IMR-90 (cell line): ENCODE data around the gene ZNF486. TPM values are rescaled to one million over a fixed set of nuclear protein-coding genes. Genes with fewer than 3 reads are reported as not detected.

ENCODE experiments used
- ATAC-seq: fragments of 200-7000 bp; cut with Tn5 transposase; 2 replicates; pipeline ENCODE4 v1.9.1; 2020; ENCODE audit warnings: low read depth, mild to moderate bottlenecking, moderate library complexity
- BruUV-seq: library from RNA; stranded (reverse); fragments of 400-500 nt; replicated peaks from 2 replicates; lab custom pipeline; 2021; lab: Mats Ljungman, UMichigan
- CTCF ChIA-PET: fragments of 300-600 bp; formaldehyde crosslinking; extraction: SDS; loops from one replicate; lab custom pipeline; 2021; ENCODE audit warnings: antibody characterized with exemption; lab: Yijun Ruan, JAX
- POLR2A ChIA-PET: fragments of 300-600 bp; sonication (Branson Sonifier 250); formaldehyde crosslinking; loops from one replicate; lab custom pipeline; 2022; ENCODE audit warnings: antibody characterized with exemption; ENCODE audit not compliant: unreplicated experiment; lab: Charles Lee
- DNase-seq: peaks from one replicate; pipeline ENCODE4 v3.0.0; 2013
- H2AFZ ChIP-seq: replicated peaks from 2 replicates; pipeline ENCODE3; 2013; ENCODE audit warnings: low read length, mild to moderate bottlenecking; ENCODE audit not compliant: poor library complexity
- H2AK5ac ChIP-seq: 2 replicates; pipeline ENCODE4 v1.6.1; 2013; ENCODE audit warnings: low read depth, low read length, inconsistent platforms
- H2AK9ac ChIP-seq: replicated peaks from 2 replicates; pipeline ENCODE3; 2013; ENCODE audit warnings: mild to moderate bottlenecking, low read depth, low read length, moderate library complexity; ENCODE audit not compliant: poor library complexity
- H2BK120ac ChIP-seq: 2 replicates; pipeline ENCODE4 v1.6.1; 2013; ENCODE audit warnings: low read depth, low read length, inconsistent platforms
- H2BK15ac ChIP-seq: 3 replicates; pipeline ENCODE4 v1.6.1; 2013; ENCODE audit warnings: low read depth, low read length, inconsistent platforms
- H2BK20ac ChIP-seq: 2 replicates; pipeline ENCODE4 v1.6.1; 2013; ENCODE audit warnings: low read depth, mild to moderate bottlenecking, inconsistent platforms, low read length, moderate library complexity
- H2BK5ac ChIP-seq: 2 replicates; pipeline ENCODE4 v1.6.1; 2013; ENCODE audit warnings: mild to moderate bottlenecking, low read depth, low read length, inconsistent platforms; ENCODE audit not compliant: poor library complexity, severe bottlenecking
- H3K14ac ChIP-seq: replicated peaks from 2 replicates; pipeline ENCODE4 v1.6.1; 2013; ENCODE audit warnings: low read depth, low read length, inconsistent platforms
- H3K18ac ChIP-seq: 2 replicates; pipeline ENCODE4 v1.6.1; 2013; ENCODE audit warnings: low read depth, low read length, control low read depth
- H3K23ac ChIP-seq: 2 replicates; pipeline ENCODE4 v1.6.1; 2013; ENCODE audit warnings: low read depth, low read length, inconsistent platforms
- H3K27ac ChIP-seq: 2 replicates; pipeline ENCODE4 v1.5.1; 2013; ENCODE audit warnings: mild to moderate bottlenecking, control low read depth, low read length; ENCODE audit not compliant: insufficient read depth
- H3K27me3 ChIP-seq: 2 replicates; pipeline ENCODE4 v1.6.1; 2013; ENCODE audit warnings: low read length; ENCODE audit not compliant: control insufficient read depth, insufficient read depth
- H3K36me3 ChIP-seq: 2 replicates; pipeline ENCODE4 v1.6.1; 2013; ENCODE audit warnings: low read length, mixed read lengths; ENCODE audit not compliant: control insufficient read depth, insufficient read depth
- H3K4ac ChIP-seq: 2 replicates; pipeline ENCODE4 v1.6.1; 2013; ENCODE audit warnings: low read depth, low read length, inconsistent platforms
- H3K4me1 ChIP-seq: 2 replicates; pipeline ENCODE4 v1.6.1; 2013; ENCODE audit warnings: low read length, mixed read lengths; ENCODE audit not compliant: control insufficient read depth, insufficient read depth
- H3K4me2 ChIP-seq: 2 replicates; pipeline ENCODE4 v1.6.1; 2013; ENCODE audit warnings: low read depth, mild to moderate bottlenecking, control low read depth, low read length, moderate library complexity
- H3K4me3 ChIP-seq: 2 replicates; pipeline ENCODE4 v1.5.1; 2013; ENCODE audit warnings: low read depth, mild to moderate bottlenecking, control low read depth, low read length, moderate library complexity; ENCODE audit not compliant: insufficient read depth
- H3K56ac ChIP-seq: 2 replicates; pipeline ENCODE4 v1.6.1; 2013; ENCODE audit warnings: low read length, inconsistent platforms; ENCODE audit not compliant: insufficient read depth; ENCODE audit errors: extremely low read depth
- H3K79me1 ChIP-seq, 2 experiments: 2 replicates each; pipeline ENCODE4 v1.6.1; 2013; ENCODE audit warnings: low read length in 2 of 2, inconsistent platforms in 1 of 2, low read depth in 1 of 2
- H3K9ac ChIP-seq: 2 replicates; pipeline ENCODE4 v1.6.1; 2013; ENCODE audit warnings: low read depth, low read length, control low read depth
- H3K9me1 ChIP-seq: 2 replicates; pipeline ENCODE4 v1.6.1; 2013; ENCODE audit warnings: low read length, inconsistent platforms; ENCODE audit not compliant: insufficient read depth
- H3K9me3 ChIP-seq: 2 replicates; pipeline ENCODE4 v1.6.1; 2013; ENCODE audit warnings: low read length; ENCODE audit not compliant: control insufficient read depth, insufficient read depth
- H4K20me1 ChIP-seq: 2 replicates; pipeline ENCODE4 v1.6.1; 2013; ENCODE audit warnings: low read length, inconsistent platforms; ENCODE audit not compliant: insufficient read depth
- H4K5ac ChIP-seq: 2 replicates; pipeline ENCODE4 v1.6.1; 2013; ENCODE audit warnings: mild to moderate bottlenecking, low read depth, low read length, control low read depth
- H4K8ac ChIP-seq, 2 experiments: 2 replicates each; pipeline ENCODE4 v1.6.1; 2013; ENCODE audit warnings: low read depth in 2 of 2, low read length in 2 of 2, control low read depth in 1 of 2, inconsistent platforms in 1 of 2
- H4K91ac ChIP-seq: 2 replicates; pipeline ENCODE4 v1.6.1; 2013; ENCODE audit warnings: low read depth, low read length, inconsistent platforms; ENCODE audit not compliant: insufficient read depth
- BHLHE40 ChIP-seq: fragments of 150-350 bp; IDR thresholded peaks from 2 replicates; pipeline ENCODE4 v1.6.1; 2016; ENCODE audit warnings: mild to moderate bottlenecking, low read depth, low read length
- CTCF ChIP-seq: conservative IDR thresholded peaks from 2 replicates; pipeline ENCODE4 v1.5.1; 2012; ENCODE audit warnings: mild to moderate bottlenecking, low read depth, low read length, improper control_type of control experiment
- POLR2A ChIP-seq: IDR thresholded peaks from 2 replicates; pipeline ENCODE4 v1.6.1; 2012; ENCODE audit warnings: mild to moderate bottlenecking, low read depth, low read length
- RAD21 ChIP-seq: IDR thresholded peaks from 2 replicates; pipeline ENCODE4 v1.6.1; 2012; ENCODE audit warnings: low read length, improper control_type of control experiment
- RFX5 ChIP-seq: IDR thresholded peaks from 2 replicates; pipeline ENCODE4 v1.8.0; 2012; ENCODE audit warnings: low read depth, mild to moderate bottlenecking, low read length, moderate library complexity
- WGBS, 2 experiments: methylation state at CpG; one replicate each; pipeline versions ENCODE4 v1.1.5 to v1.1.7; 2013; ENCODE audit warnings: missing lambda C conversion rate in 2 of 2; ENCODE audit not compliant: insufficient read length in 1 of 2; ENCODE audit errors: extremely low coverage in 2 of 2; 5-methylcytosine and 5-hydroxymethylcytosine counted together
- dilution Hi-C: fragments of 300-500 bp; cut with HindIII; formaldehyde crosslinking; loops from one replicate; pipeline ENCODE4 v1.14.3; 2018; ENCODE audit warnings: low sequenced_read_pairs; ENCODE audit not compliant: unreplicated experiment
- in situ Hi-C: fragments of 300-500 bp; cut with MboI; formaldehyde crosslinking; loops from 3 replicates; pipeline ENCODE4 v1.14.3; 2019; ENCODE audit warnings: low sequenced_read_pairs, inconsistent platforms, mixed read lengths
- intact Hi-C: fragments of 100-400 bp; cut with micrococcal nuclease; formaldehyde crosslinking; loops from 2 replicates; pipeline ENCODE4 v1.10.0; 2022
- polyA plus RNA-seq, 3 experiments: library from polyadenylated mRNA; depleted of rRNA; stranded (reverse); fragments of >200 nt; gene quantifications; 2 replicates each; pipeline ENCODE4 v1.2.3, GENCODE V29; 2012; ENCODE audit warnings: low replicate concordance in 1 of 3
- total RNA-seq: library from RNA; depleted of rRNA; stranded (reverse); fragments of >200 nt; gene quantifications from 2 replicates; pipeline ENCODE4 v1.2.3, GENCODE V29; 2012

ZNF486 gene
- total and polyA plus RNA-seq, 2 of the 4 experiments (the other 2 are of a cell fraction): 2.2 to 4.1 TPM

- peak overlapping the region; percentile 12 for H3K4me2 ChIP-seq
- peak overlapping the region; percentile 65 for H3K27ac ChIP-seq
- DNase-seq (peak; percentile 52), ATAC-seq (peak; percentile 27)
- no peaks in the 10 kb centered on the region for H3K9me1 ChIP-seq
- H3K23ac ChIP-seq: no peak overlapping the region
- H3K79me1 ChIP-seq: peaks cover 0 to 9% of the 10 kb centered on the region in 2 experiments; a peak in 3 of 4 replicates
- H4K5ac ChIP-seq: no peak overlapping the region
- H3K9ac ChIP-seq: peak overlapping the region; percentile 64
- peak overlapping the region; percentile 61 for H2BK5ac ChIP-seq
- H2AFZ ChIP-seq: peak overlapping the region; percentile 97
- no peak overlapping the region for H4K91ac ChIP-seq
- CTCF ChIA-PET: no interaction called here
- 0 out of 2 replicates have a peak overlapping the region, but pooled peaks have one; percentile 32 for H3K56ac ChIP-seq
- H2BK120ac ChIP-seq: no peak overlapping the region
- H3K4ac ChIP-seq: peak overlapping the region; percentile 4; the same call in 1 of the 2 replicates
- H4K8ac ChIP-seq: peak overlapping the region; percentile 27 to 67; a peak in 2 of 4 replicates
- POLR2A ChIA-PET: no interaction called here
- peak overlapping the region; percentile 76 for H2AK9ac ChIP-seq
- H3K4me1 ChIP-seq: 0 out of 2 replicates have a peak, but pooled peaks cover 1% of the 10 kb centered on the region
- no peak overlapping the region for H2AK5ac ChIP-seq
- no peak overlapping the region for H3K18ac ChIP-seq
- peaks cover 17% of the 10 kb centered on the region for H3K36me3 ChIP-seq
- H3K9me3 ChIP-seq: peaks cover 6% of the 10 kb centered on the region; the same call in 1 of the 2 replicates
- no peaks in the 10 kb centered on the region for H3K27me3 ChIP-seq
- H2BK15ac ChIP-seq: no peak overlapping the region
- in situ Hi-C loops: no loop called here
- no peak overlapping the region; the same call in 1 of the 2 replicates for H3K14ac ChIP-seq
- 23% methylated on average over 4 of the region's 22 CpGs; no CpG with 5 or more reads in 1 of the 2 experiments for WGBS, 2 experiments
- TF ChIP-seq BHLHE40 (no peak), POLR2A (no peak), RFX5 (no peak), RAD21 (no peak), CTCF (no peak)
- no peaks in the 10 kb centered on the region for H4K20me1 ChIP-seq
- no TSS peak for BruUV-seq
- H3K4me3 ChIP-seq: peak overlapping the region; percentile 58
- H2BK20ac ChIP-seq: no peak overlapping the region
- dilution Hi-C loops: no loop called here
- intact Hi-C loops: loop anchor here (1.0 kb wide), 1 partner anchor 115 kb away; no protein-coding TSS in a partner anchor
These were observed 673 bp downstream of the ZNF486 start for GRCh38 chr19:20167651-20168122.
